Muscle layer of colon (tissue), 2 donors: ENCODE measurements around the gene NAALADL1.

ENCODE experiments used
- H3K27ac ChIP-seq: one replicate; pipeline ENCODE4 v1.7.0; 2013; ENCODE audit warnings: low read depth, mild to moderate bottlenecking, low read length, moderate library complexity
- H3K27me3 ChIP-seq, 2 donors: one replicate each; pipeline ENCODE4 v1.7.0; 2013; ENCODE audit warnings: low read length in 2 of 2, mild to moderate bottlenecking in 2 of 2; ENCODE audit not compliant: insufficient read depth in 2 of 2, control insufficient read depth in 1 of 2
- H3K36me3 ChIP-seq: one replicate; pipeline ENCODE4 v1.7.0; 2013; ENCODE audit warnings: mild to moderate bottlenecking, low read length; ENCODE audit not compliant: insufficient read depth
- H3K4me1 ChIP-seq: one replicate; pipeline ENCODE4 v1.7.0; 2013; ENCODE audit warnings: mild to moderate bottlenecking, low read length; ENCODE audit not compliant: insufficient read depth
- H3K4me3 ChIP-seq, 2 donors: one replicate each; pipeline ENCODE4 v1.7.0; 2013; ENCODE audit warnings: low read length in 2 of 2, low read depth in 1 of 2, mild to moderate bottlenecking in 1 of 2, moderate library complexity in 1 of 2
- H3K9ac ChIP-seq: one replicate; pipeline ENCODE4 v1.7.0; 2013; ENCODE audit warnings: low read length
- H3K9me3 ChIP-seq: one replicate; pipeline ENCODE4 v1.7.0; 2013; ENCODE audit warnings: mild to moderate bottlenecking, low read length
- donor health status: abdominal sarcoma.
- donor health status: Adenocarcinoma of cecum.

The NAALADL1 gene

DNA sequence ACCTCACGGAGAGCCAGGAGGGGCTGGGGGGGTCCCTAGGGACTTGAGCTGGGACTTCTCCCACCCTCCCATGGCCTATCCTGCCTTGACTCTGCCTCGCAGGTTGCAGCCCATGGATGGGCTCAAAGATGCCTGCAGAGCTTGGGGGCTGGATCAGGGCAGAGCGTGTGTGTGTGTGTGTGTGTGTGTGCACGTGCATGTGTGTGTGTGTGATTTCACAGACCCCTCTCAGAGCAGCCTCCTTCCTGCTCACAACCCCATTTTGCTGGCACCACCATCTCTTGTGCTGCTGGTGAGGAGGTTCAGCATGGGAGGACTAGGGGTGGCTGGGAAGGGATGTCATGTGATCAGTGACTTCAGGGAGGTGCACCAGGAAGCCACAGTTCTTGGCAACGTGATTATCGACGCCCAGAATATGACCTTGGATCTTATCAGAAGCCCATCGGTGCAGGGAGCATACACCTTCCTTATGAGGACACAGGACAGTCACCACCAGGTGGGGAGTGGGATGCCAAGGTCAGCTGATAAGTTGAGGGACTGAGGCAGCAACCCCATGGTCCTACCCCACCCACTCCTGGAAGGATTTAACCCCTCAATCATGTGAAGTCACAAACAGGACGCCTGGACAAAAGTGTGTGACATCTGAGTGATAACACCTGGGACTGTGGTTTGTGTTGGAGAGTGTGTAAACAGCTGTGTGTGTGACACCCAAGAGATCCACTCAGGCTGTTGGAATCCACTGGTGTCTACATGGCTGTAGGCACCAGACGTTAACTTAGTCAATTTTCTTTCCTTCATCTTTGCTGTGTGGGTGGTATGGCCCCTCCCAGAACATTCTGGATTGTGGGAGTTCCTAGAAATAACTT lies 1.8 kb upstream of the NAALADL1 start:
- Histone ChIP-seq H3K4me1 (no peaks in the 10 kb centered on the region), H3K4me3 (no peak overlapping the region), H3K36me3 (no peaks in the 10 kb centered on the region), H3K27ac (no peak overlapping the region), H3K9ac (no peak overlapping the region), H3K9me3 (no peaks in the 10 kb centered on the region), H3K27me3 (no peaks in the 10 kb centered on the region)

DNA sequence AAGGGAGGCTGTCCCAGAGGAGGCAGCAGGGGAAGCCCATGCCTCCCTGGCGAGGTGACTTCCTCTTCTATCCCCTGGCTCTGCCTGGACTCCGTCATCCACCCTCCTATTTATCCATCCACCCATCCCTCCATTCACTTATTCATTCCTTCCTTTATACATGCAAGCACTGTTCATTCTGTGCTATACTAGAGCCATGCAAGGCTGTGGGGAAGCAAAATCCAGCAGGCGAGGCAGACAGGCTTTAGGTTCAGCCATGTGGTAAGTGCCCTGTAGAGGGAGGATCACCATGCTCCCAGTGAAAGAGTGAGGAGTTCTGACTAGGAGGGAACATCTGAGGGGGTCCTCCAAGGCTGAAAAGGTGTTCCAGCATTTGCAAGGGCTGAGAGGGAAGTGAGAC lies 1.2 kb upstream of the NAALADL1 start:
- H3K36me3 ChIP-seq: no peaks in the 10 kb centered on the region
- no peaks in the 10 kb centered on the region for H3K4me1 ChIP-seq
- no peaks in the 10 kb centered on the region for H3K27me3 ChIP-seq
- no peak overlapping the region for H3K9ac ChIP-seq
- H3K27ac ChIP-seq: no peak overlapping the region
- no peaks in the 10 kb centered on the region for H3K9me3 ChIP-seq
- H3K4me3 ChIP-seq: no peak overlapping the region

DNA sequence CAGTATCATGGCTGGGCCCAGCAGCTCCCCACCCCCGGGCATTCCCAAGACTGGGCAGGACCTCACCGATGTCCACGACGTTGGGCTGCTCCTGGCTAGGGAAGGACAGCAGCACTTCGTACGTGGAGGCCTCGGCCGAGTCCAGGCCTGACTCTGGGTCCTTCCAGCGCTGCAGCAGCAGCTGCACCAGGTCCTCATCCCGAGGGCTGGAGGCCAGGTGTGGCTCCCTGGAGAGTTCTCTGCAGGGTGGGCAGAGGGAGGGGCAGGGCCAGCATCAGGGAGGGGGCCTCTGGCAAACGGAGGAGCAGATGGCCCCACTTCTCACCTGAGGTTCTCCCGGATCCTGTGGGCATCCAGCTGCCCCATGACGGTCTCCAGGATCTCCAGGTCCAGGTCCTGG lies 341 bp downstream of the NAALADL1 start:
- H3K27me3 ChIP-seq: peaks cover 0 to under 1% of the 10 kb centered on the region in 2 donors
- H3K4me3 ChIP-seq: no peak overlapping the region
- no peaks in the 10 kb centered on the region for H3K36me3 ChIP-seq
- no peaks in the 10 kb centered on the region for H3K9me3 ChIP-seq
- H3K27ac ChIP-seq: no peak overlapping the region
- no peak overlapping the region for H3K9ac ChIP-seq
- no peaks in the 10 kb centered on the region for H3K4me1 ChIP-seq

DNA sequence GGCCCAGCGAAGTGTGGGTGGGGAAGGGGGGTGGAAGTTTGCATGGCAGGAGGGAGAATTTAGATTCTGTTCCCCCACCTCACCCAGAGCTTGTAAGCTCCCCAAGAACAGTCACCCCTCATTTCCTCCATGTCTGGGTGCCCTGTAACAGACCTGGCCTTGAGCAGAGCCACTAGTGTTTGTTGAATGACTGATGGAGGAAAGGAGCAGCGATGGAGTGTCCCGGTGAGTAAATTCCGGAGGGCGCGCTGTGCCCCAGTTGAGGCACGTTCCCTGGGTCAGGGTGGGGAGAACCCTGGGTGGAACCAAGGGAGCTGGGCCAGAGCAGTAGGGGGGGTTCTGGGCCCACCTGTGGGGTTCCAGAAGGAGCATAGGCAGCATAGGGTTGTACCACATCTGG lies 827 bp downstream of the NAALADL1 start:
- Histone ChIP-seq H3K36me3 (no peaks in the 10 kb centered on the region), H3K27me3 (peaks cover 0 to 4% of the 10 kb centered on the region in 2 donors), H3K9me3 (no peaks in the 10 kb centered on the region), H3K9ac (no peak overlapping the region), H3K27ac (no peak overlapping the region), H3K4me3 (no peak overlapping the region), H3K4me1 (no peaks in the 10 kb centered on the region)

DNA sequence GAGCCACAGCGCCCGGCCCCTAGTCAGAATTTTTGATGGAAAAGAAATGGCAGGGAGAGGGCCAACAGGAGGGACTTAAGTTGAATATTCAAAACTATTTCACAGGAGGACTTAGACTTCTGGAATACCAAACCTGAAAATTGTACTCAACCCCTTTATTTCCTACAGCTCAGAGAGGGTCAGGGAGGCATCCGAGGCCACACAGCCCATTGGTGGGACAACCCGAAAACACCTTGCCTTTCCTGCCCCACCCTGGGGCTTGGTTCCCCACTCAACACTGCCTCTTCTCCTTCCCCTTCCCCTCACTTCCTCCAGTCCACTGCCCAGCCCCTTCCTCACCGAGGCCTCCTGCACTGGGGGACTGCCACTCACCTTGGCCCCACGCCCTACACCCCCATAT lies 1.4 kb downstream of the NAALADL1 start:
- Histone ChIP-seq H3K27me3 (peaks cover 0 to 4% of the 10 kb centered on the region in 2 donors), H3K4me3 (no peak overlapping the region), H3K4me1 (no peaks in the 10 kb centered on the region), H3K36me3 (no peaks in the 10 kb centered on the region), H3K27ac (no peak overlapping the region), H3K9ac (no peak overlapping the region), H3K9me3 (no peaks in the 10 kb centered on the region)

DNA sequence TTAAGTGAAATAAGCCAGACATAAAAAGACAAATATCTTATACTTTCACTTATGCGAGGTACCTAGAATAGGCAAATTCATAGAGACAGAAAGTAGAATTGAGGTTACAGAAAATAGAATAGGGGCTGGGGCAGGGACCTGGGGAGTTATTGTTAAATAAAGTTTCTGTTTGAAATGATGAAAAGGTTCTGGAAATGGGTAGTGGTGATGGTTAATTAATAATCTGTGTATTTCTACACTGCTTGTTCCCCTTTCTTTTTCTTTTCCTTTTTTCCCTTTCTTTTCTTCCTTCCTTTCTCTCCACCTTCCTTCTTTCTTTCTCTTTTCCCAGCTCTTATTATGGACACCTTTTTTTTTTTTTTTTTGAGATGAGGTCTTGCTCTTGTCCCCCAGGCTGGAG lies 2.8 kb downstream of the NAALADL1 start:
- Histone ChIP-seq H3K36me3 (no peaks in the 10 kb centered on the region), H3K27ac (no peak overlapping the region), H3K27me3 (peaks cover 0 to 4% of the 10 kb centered on the region in 2 donors), H3K9me3 (no peaks in the 10 kb centered on the region), H3K4me1 (no peaks in the 10 kb centered on the region), H3K9ac (no peak overlapping the region), H3K4me3 (no peak overlapping the region)

DNA sequence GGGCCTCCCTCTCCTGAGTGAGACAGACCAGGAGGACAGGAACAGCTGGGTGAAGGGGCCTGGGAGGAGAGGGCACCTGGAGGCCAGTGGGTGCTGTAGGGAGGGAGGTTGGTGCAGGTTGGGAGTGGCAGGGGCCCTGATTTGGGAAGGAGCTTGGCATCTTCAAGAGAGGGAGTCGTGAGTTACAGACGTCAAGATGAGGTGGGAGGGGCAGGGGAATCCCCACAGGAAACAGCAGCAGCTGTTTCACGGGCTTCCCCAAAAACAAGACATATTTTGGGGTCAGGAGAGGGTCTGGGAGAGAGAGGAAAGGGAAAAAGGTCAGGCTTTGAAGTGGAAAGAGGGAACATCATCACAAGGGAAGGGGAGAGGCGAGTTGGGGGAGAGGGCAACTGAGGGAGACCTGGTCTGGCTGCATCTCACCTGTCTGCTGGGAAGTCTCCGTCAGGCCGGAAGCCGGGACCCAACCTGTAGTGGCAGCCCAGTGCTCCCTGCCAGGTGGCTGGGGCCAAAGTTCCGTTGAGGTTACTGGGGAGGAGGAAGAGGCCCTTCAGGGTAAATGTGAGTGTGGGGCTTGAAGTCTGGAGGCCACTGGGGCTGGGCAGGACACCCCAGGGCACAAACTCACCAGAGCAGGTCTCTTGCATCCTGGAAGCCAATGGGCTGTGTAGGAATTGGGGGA lies 4.4 kb downstream of the NAALADL1 start:
- Histone ChIP-seq H3K9ac (no peak overlapping the region), H3K9me3 (no peaks in the 10 kb centered on the region), H3K4me3 (no peak overlapping the region), H3K27ac (no peak overlapping the region), H3K27me3 (peaks cover 0 to 4% of the 10 kb centered on the region in 2 donors), H3K4me1 (no peaks in the 10 kb centered on the region), H3K36me3 (no peaks in the 10 kb centered on the region)

DNA sequence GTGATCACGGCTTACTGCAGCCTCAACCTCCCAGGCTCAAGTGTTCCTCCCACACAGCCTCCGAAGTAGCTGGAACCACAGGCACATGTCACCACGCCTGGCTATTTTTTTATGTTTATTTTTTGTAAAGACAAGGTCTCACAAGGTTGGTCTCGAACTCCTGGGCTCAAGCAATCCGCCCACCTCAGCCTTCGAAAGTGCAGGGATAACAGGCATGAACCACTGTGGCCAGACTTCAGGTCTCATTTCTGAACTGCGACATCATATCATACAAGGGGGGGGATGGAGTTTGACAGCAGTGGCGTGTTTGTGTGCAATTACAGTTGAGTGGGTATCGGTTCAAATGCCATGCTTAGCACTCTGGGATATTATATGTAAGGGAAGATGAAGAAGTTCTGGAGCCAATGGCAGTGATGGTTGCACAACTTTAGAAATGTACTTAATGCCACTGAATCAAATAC lies 6.9 kb downstream of the NAALADL1 start:
- Histone ChIP-seq H3K4me1 (peaks cover 14% of the 10 kb centered on the region), H3K9ac (no peak overlapping the region)

DNA sequence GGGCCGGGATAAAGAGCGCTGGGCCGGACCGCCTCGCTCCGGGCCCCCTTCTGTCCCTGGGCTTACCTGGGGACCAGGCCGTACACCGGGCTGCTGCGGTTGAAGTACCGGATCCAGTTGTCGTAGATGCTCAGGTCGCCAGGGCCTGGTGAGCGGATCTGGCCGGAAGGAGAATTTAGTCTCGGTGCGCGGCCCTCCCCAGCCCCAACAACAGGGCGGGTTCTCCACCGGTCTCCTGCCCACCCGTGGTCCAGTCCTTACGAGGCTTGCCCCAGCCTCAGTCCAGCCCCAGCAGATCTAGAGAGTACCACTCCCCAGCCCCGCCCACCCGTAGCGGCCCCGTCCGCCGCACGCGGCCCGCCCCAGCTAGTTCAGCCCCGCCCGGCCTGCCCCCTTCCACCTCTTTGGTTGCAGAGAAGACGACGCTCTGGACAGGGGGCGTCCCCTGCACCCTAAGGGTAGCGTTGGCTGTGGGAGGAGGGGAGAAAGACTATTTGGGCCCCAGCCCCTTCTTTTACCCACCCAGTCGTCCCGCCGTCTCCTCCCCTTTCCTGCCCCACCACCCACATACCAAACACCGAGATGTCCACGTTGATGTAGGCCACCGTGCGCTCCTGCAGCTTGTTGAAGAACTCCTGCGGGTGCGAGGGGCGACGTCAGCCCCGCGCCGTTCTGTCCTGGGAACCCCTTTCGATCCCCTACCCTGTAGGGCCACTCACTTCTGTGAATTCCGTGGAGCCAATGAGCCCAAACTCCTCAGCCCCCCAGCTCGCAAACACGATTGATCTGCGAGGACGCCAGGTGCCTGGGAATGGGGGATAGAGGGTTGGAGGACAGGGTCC lies 10.6 kb downstream of the NAALADL1 start:
- H3K4me3 ChIP-seq: peak overlapping the region; percentile 58 to 72
- peaks cover 0 to 1% of the 10 kb centered on the region in 2 donors for H3K27me3 ChIP-seq
- H3K4me1 ChIP-seq: peaks cover 16% of the 10 kb centered on the region
- H3K9me3 ChIP-seq: no peaks in the 10 kb centered on the region
- H3K36me3 ChIP-seq: peaks cover 11% of the 10 kb centered on the region
- peak overlapping the region; percentile 50 for H3K9ac ChIP-seq
- H3K27ac ChIP-seq: peak overlapping the region; percentile 65

More for the DNA sequence above, 6.9 kb downstream of the NAALADL1 start:
- H3K36me3 ChIP-seq: no peaks in the 10 kb centered on the region
- H3K4me3 ChIP-seq: no peak overlapping the region
- H3K9me3 ChIP-seq: no peaks in the 10 kb centered on the region
- H3K27me3 ChIP-seq: peaks cover 0 to 4% of the 10 kb centered on the region in 2 donors
- H3K27ac ChIP-seq: no peak overlapping the region

DNA sequence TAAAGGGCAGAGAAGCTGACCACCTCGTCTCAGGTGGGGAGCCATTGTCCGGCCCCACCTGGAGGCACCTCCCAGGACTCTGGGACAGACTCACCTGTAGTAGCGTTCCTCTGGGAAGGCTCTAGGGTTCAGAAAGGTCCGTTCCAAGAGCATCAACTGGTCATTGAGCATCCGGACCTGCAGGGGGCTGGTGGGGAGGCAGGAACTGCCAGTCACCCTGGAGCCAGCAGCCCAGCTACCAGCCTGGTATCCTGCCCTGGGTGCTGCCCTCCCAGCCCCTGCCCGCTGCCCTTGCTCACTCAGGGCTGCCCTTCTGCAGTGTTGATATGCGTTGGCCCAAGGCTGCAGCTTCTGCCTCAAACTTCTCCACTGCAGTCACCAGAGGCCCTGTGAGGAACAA lies 12.6 kb downstream of the NAALADL1 start:
- Histone ChIP-seq H3K9ac (no peak overlapping the region), H3K9me3 (no peaks in the 10 kb centered on the region), H3K4me1 (peaks cover 24% of the 10 kb centered on the region), H3K4me3 (no peak overlapping the region), H3K27ac (no peak overlapping the region), H3K36me3 (peaks cover 11% of the 10 kb centered on the region), H3K27me3 (no peaks in the 10 kb centered on the region)

DNA sequence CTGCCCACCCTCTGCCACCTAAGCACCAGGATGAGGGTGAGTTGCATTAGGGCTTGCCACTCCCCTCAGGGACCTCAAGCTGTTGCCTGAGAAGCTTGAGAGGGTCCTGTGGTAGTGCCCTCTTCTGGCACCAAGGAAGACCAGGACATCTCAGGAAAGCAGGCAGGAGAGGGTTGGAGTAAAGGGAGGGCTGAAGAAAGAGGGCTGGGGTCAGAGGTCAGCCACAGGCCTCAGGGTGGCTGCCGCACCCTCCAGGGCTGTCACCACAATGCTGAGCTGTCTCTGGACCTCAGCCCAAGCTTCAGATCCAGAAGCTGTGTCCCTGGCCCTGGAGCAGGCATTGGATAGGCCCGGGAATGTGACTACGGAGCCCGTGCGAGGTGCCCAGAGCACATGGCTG lies 13.3 kb downstream of the NAALADL1 start:
- no peaks in the 10 kb centered on the region for H3K27me3 ChIP-seq
- H3K4me1 ChIP-seq: peaks cover 24% of the 10 kb centered on the region
- H3K27ac ChIP-seq: no peak overlapping the region
- H3K9ac ChIP-seq: no peak overlapping the region
- peaks cover 11% of the 10 kb centered on the region for H3K36me3 ChIP-seq
- H3K9me3 ChIP-seq: no peaks in the 10 kb centered on the region
- no peak overlapping the region for H3K4me3 ChIP-seq
